Activated naive CD8-positive, alpha-beta T cell treated with anti-CD3 and anti-CD28 coated beads for 36 hours (primary cell): ENCODE data around the gene RD3L. TPM values are rescaled to one million over a fixed set of nuclear protein-coding genes. Genes with fewer than 3 reads are reported as not detected.

ENCODE experiments used
- DNase-seq: peaks from one replicate; pipeline ENCODE4 v3.0.0; 2021
- H3K27ac Mint-ChIP-seq: one replicate; pipeline ENCODE4 v1.8.0; 2022; ENCODE audit warnings: mild to moderate bottlenecking, moderate library complexity, mixed read lengths
- H3K27me3 Mint-ChIP-seq: one replicate; pipeline ENCODE4 v1.8.0; 2022; ENCODE audit warnings: mild to moderate bottlenecking, mixed read lengths
- H3K36me3 Mint-ChIP-seq: one replicate; pipeline ENCODE4 v1.8.0; 2021; ENCODE audit warnings: mild to moderate bottlenecking, mixed read lengths
- H3K4me1 Mint-ChIP-seq: one replicate; pipeline ENCODE4 v1.8.0; 2021; ENCODE audit warnings: mixed read lengths
- H3K4me3 Mint-ChIP-seq: one replicate; pipeline ENCODE4 v1.8.0; 2022; ENCODE audit warnings: mild to moderate bottlenecking, moderate library complexity, mixed read lengths
- H3K9me3 Mint-ChIP-seq: one replicate; pipeline ENCODE4 v1.8.0; 2022; ENCODE audit warnings: mixed read lengths
- total RNA-seq, 2 experiments: library from RNA; stranded (reverse); gene quantifications; one replicate each; pipeline ENCODE4 v1.2.3, GENCODE V29; 2021

Gene RD3L
- total RNA-seq, 2 experiments from 2014 or later = not detected

GRCh38 chr14:103891667-103892215 lies 50.6 kb downstream of the RD3L start:
- Mint-ChIP-seq H3K4me1 (no peaks in the 10 kb centered on the region), H3K36me3 (no peaks in the 10 kb centered on the region), H3K9me3 (no peaks in the 10 kb centered on the region), H3K4me3 (no peak overlapping the region), H3K27ac (no peak overlapping the region), H3K27me3 (no peaks in the 10 kb centered on the region)
- DNase-seq = no peak

- H3K27me3 Mint-ChIP-seq = no peaks in the 10 kb centered on the region
- no peaks in the 10 kb centered on the region for H3K9me3 Mint-ChIP-seq
- no peaks in the 10 kb centered on the region for H3K4me1 Mint-ChIP-seq
- no peak overlapping the region for H3K4me3 Mint-ChIP-seq
- no peak overlapping the region for H3K27ac Mint-ChIP-seq
- DNase-seq = no peak
- no peaks in the 10 kb centered on the region for H3K36me3 Mint-ChIP-seq
Observed at GRCh38 chr14:103890821-103891666, 51.3 kb downstream of the RD3L start.

Other genes starting within 250 kb of the RD3L start
- 10 to 100 TPM; 57.8 to 65.0 TPM for gene XRCC3, start 227.1 kb downstream of the RD3L start, total RNA-seq
- 1 to 10 TPM; 8.0 to 8.9 TPM for gene ZFYVE21, start 226.7 kb downstream of the RD3L start, total RNA-seq
- 1 to 10 TPM; 8.5 to 9.8 TPM for gene PPP1R13B, start 95.0 kb downstream of the RD3L start, total RNA-seq
- under 1 TPM; 0.16 to 0.54 TPM for gene TDRD9, start 14.1 kb downstream of the RD3L start, total RNA-seq
- not detected for gene ASPG, start 143.2 kb upstream of the RD3L start, total RNA-seq
- under 1 TPM; 0.89 to 0.94 TPM for gene KIF26A, start 196.1 kb upstream of the RD3L start, total RNA-seq